H9 (cell line): ENCODE measurements around the gene STIM2. TPM values are rescaled to one million over a fixed set of nuclear protein-coding genes. Genes with fewer than 3 reads are reported as not detected.

Source experiments
- DNase-seq: peaks from one replicate; pipeline ENCODE4 v3.0.0-alpha.2; 2017
- H2AFZ ChIP-seq: one replicate; pipeline ENCODE4 v1.6.1; 2013; ENCODE audit warnings: mild to moderate bottlenecking, low read length, control low read depth, moderate library complexity
- H2AK5ac ChIP-seq: 2 replicates; pipeline ENCODE4 v1.6.1; 2013; ENCODE audit warnings: low read length, control low read depth, mixed read lengths; ENCODE audit not compliant: insufficient read length
- H2BK120ac ChIP-seq: one replicate; pipeline ENCODE4 v1.6.1; 2013; ENCODE audit warnings: low read depth, mild to moderate bottlenecking, low read length, control low read depth, inconsistent platforms; ENCODE audit not compliant: poor library complexity, severe bottlenecking
- H2BK12ac ChIP-seq: 2 replicates; pipeline ENCODE4 v1.6.1; 2013; ENCODE audit warnings: low read length, control low read depth, mixed read lengths, low read depth; ENCODE audit not compliant: insufficient read length
- H2BK15ac ChIP-seq: 2 replicates; pipeline ENCODE4 v1.6.1; 2013; ENCODE audit warnings: low read depth, low read length, control low read depth
- H2BK20ac ChIP-seq: one replicate; pipeline ENCODE4 v1.6.1; 2013; ENCODE audit warnings: low read depth, mild to moderate bottlenecking, low read length, control low read depth, inconsistent platforms; ENCODE audit not compliant: poor library complexity, severe bottlenecking
- H2BK5ac ChIP-seq: 2 replicates; pipeline ENCODE4 v1.6.1; 2013; ENCODE audit warnings: low read length, control low read depth, mixed read lengths; ENCODE audit not compliant: insufficient read length
- H3K14ac ChIP-seq: 2 replicates; pipeline ENCODE4 v1.6.1; 2013; ENCODE audit warnings: low read length, control low read depth; ENCODE audit not compliant: insufficient read depth
- H3K18ac ChIP-seq: 2 replicates; pipeline ENCODE4 v1.6.1; 2013; ENCODE audit warnings: low read depth, mild to moderate bottlenecking, mixed read lengths, low read length, control low read depth; ENCODE audit not compliant: insufficient read length
- H3K23ac ChIP-seq: 2 replicates; pipeline ENCODE4 v1.6.1; 2013; ENCODE audit warnings: low read length, control low read depth, mixed read lengths, low read depth; ENCODE audit not compliant: insufficient read length
- H3K23me2 ChIP-seq: 2 replicates; pipeline ENCODE4 v1.6.1; 2013; ENCODE audit warnings: low read depth, mild to moderate bottlenecking, mixed read lengths, low read length, control low read depth; ENCODE audit not compliant: insufficient read length, poor library complexity, severe bottlenecking
- H3K27ac ChIP-seq: 2 replicates; pipeline ENCODE4 v1.5.1; 2013; ENCODE audit warnings: low read length, control low read depth, mixed read lengths, low read depth; ENCODE audit not compliant: insufficient read length
- H3K27me3 ChIP-seq: 2 replicates; pipeline ENCODE4 v1.6.1; 2013; ENCODE audit warnings: low read length, control low read depth, inconsistent platforms; ENCODE audit not compliant: insufficient read depth
- H3K4ac ChIP-seq: 2 replicates; pipeline ENCODE4 v1.6.1; 2013; ENCODE audit warnings: low read depth, mild to moderate bottlenecking, control low read depth, inconsistent platforms, low read length, moderate library complexity
- H3K4me1 ChIP-seq: 2 replicates; pipeline ENCODE4 v1.6.1; 2013; ENCODE audit warnings: low read length, control low read depth, inconsistent platforms; ENCODE audit not compliant: insufficient read depth
- H3K4me2 ChIP-seq: 2 replicates; pipeline ENCODE4 v1.6.1; 2013; ENCODE audit warnings: low read length, control low read depth, mixed read lengths; ENCODE audit not compliant: insufficient read length, insufficient read depth
- H3K56ac ChIP-seq: 2 replicates; pipeline ENCODE4 v1.6.1; 2013; ENCODE audit warnings: low read depth, mild to moderate bottlenecking, mixed read lengths, low read length, control low read depth; ENCODE audit not compliant: insufficient read length
- H3K79me1 ChIP-seq: 2 replicates; pipeline ENCODE4 v1.6.1; 2013; ENCODE audit warnings: low read depth, mild to moderate bottlenecking, moderate library complexity, low read length, control low read depth, inconsistent platforms; ENCODE audit not compliant: insufficient read depth, poor library complexity, severe bottlenecking
- H3K79me2 ChIP-seq: 2 replicates; pipeline ENCODE4 v1.6.1; 2013; ENCODE audit warnings: low read length, control low read depth, inconsistent platforms; ENCODE audit not compliant: insufficient read depth
- H3K9ac ChIP-seq: 2 replicates; pipeline ENCODE4 v1.6.1; 2013; ENCODE audit warnings: low read length, control low read depth, mixed read lengths; ENCODE audit not compliant: insufficient read length; ENCODE audit errors: extremely low read depth
- H3K9me3 ChIP-seq: one replicate; pipeline ENCODE4 v1.6.1; 2013; ENCODE audit warnings: low read depth, low read length, inconsistent platforms; ENCODE audit not compliant: control insufficient read depth
- H3T11ph ChIP-seq: one replicate; pipeline ENCODE4 v1.6.1; 2013; ENCODE audit warnings: mild to moderate bottlenecking, low read length, control low read depth, inconsistent platforms
- H4K20me1 ChIP-seq: one replicate; pipeline ENCODE4 v1.6.1; 2013; ENCODE audit not compliant: control insufficient read depth, insufficient read length, insufficient read depth
- H4K5ac ChIP-seq: 2 replicates; pipeline ENCODE4 v1.6.1; 2013; ENCODE audit warnings: low read depth, mild to moderate bottlenecking, mixed read lengths, low read length, control low read depth; ENCODE audit not compliant: insufficient read length
- H4K8ac ChIP-seq: replicated peaks from 2 replicates; pipeline ENCODE4 v1.6.1; 2013; ENCODE audit warnings: low read length, control low read depth, mixed read lengths, low read depth; ENCODE audit not compliant: insufficient read length
- H4K91ac ChIP-seq: 2 replicates; pipeline ENCODE4 v1.6.1; 2013; ENCODE audit warnings: low read depth, mild to moderate bottlenecking, moderate library complexity, mixed read lengths, low read length, control low read depth; ENCODE audit not compliant: insufficient read length
- H3K27ac Mint-ChIP-seq, 3 experiments: 2 replicates in 2 of 3; 3 replicates in 1 of 3; pipeline ENCODE4 v1.8.0; 2020 to 2021; ENCODE audit warnings: mixed read lengths in 3 of 3, mild to moderate bottlenecking in 1 of 3, moderate library complexity in 1 of 3
- H3K27me3 Mint-ChIP-seq: 2 replicates; pipeline ENCODE4 v1.8.0; 2021; ENCODE audit warnings: low read depth, mild to moderate bottlenecking, moderate library complexity, mixed read lengths
- H3K36me3 Mint-ChIP-seq, 3 experiments: 2 replicates in 2 of 3; 3 replicates in 1 of 3; pipeline ENCODE4 v1.8.0; 2020 to 2021; ENCODE audit warnings: low read depth in 3 of 3, mixed read lengths in 3 of 3; ENCODE audit not compliant: insufficient read depth in 1 of 3
- H3K4me1 Mint-ChIP-seq, 2 experiments: 2 replicates each; pipeline ENCODE4 v1.8.0; 2020; ENCODE audit warnings: mixed read lengths in 2 of 2
- H3K4me3 Mint-ChIP-seq, 2 experiments: 2 replicates in 1 of 2; 3 replicates in 1 of 2; pipeline ENCODE4 v1.8.0; 2020 to 2021; ENCODE audit warnings: mild to moderate bottlenecking in 2 of 2, mixed read lengths in 2 of 2, moderate library complexity in 1 of 2
- H3K9me3 Mint-ChIP-seq, 2 experiments: 2 replicates in 1 of 2; 3 replicates in 1 of 2; pipeline ENCODE4 v1.8.0; 2020; ENCODE audit warnings: mild to moderate bottlenecking in 2 of 2, mixed read lengths in 2 of 2, moderate library complexity in 1 of 2
- CTCF ChIP-seq: fragments of 200-600 bp; sonication (generic); conservative IDR thresholded peaks from 3 replicates; pipeline ENCODE4 v1.8.0; 2021; ENCODE audit warnings: antibody characterized with exemption, mild to moderate bottlenecking
- WGBS: extraction: QIAGEN DNeasy Blood & Tissue Kit; methylation state at CpG from one replicate; pipeline ENCODE4 v1.1.7; 2013; ENCODE audit warnings: missing lambda C conversion rate, low lambda C conversion rate, mixed read lengths; ENCODE audit not compliant: insufficient read length; ENCODE audit errors: extremely low coverage; 5-methylcytosine and 5-hydroxymethylcytosine counted together
- total RNA-seq: library from RNA; stranded (reverse); gene quantifications from 2 replicates; pipeline ENCODE4 v1.2.1, GENCODE V29; 2021

Gene STIM2
- total RNA-seq, 1 experiment from 2014 or later, result 26.2 TPM

GRCh38 chr4:26884486-26884988 is 23.9 kb downstream of the STIM2 start:
- Histone ChIP-seq H2BK12ac (no peak overlapping the region), H3K4me1 (no peaks in the 10 kb centered on the region; the same call in 1 of the 2 replicates), H3K9me3 (no peaks in the 10 kb centered on the region), H3T11ph (no peak overlapping the region), H3K56ac (no peak overlapping the region), H3K79me1 (no peaks in the 10 kb centered on the region), H2BK20ac (no peak overlapping the region), H3K27me3 (no peaks in the 10 kb centered on the region), H3K9ac (no peak overlapping the region), H2AK5ac (no peak overlapping the region), H4K20me1 (no peaks in the 10 kb centered on the region), H2BK15ac (no peak overlapping the region), H4K91ac (no peak overlapping the region), H2BK5ac (no peak overlapping the region), H3K18ac (no peak overlapping the region), H2BK120ac (no peak overlapping the region), H4K8ac (no peak overlapping the region), H3K4ac (no peak overlapping the region), H2AFZ (no peak overlapping the region), H3K4me2 (no peak overlapping the region), H3K27ac (no peak overlapping the region), H3K23ac (no peak overlapping the region), H3K14ac (no peak overlapping the region), H3K23me2 (no peaks in the 10 kb centered on the region), H4K5ac (no peak overlapping the region), H3K79me2 (no peaks in the 10 kb centered on the region; the same call in 1 of the 2 replicates)
- H3K27me3 Mint-ChIP-seq, result no peaks in the 10 kb centered on the region
- peaks cover 0 to under 1% (median 0%) of the 10 kb centered on the region in 3 experiments; a peak in 2 of 7 replicates for H3K36me3 Mint-ChIP-seq
- no CpG with 5 or more reads among the region's 5 CpGs for WGBS
- peaks cover 0 to 5% of the 10 kb centered on the region in 2 experiments; a peak in 1 of 4 replicates for H3K4me1 Mint-ChIP-seq
- H3K9me3 Mint-ChIP-seq, result no peaks in the 10 kb centered on the region
- H3K4me3 Mint-ChIP-seq, result no peak overlapping the region
- H3K27ac Mint-ChIP-seq, result no peak overlapping the region
- TF ChIP-seq CTCF, result no peak
- DNase-seq, result no peak
